Central memory CD4-positive, alpha-beta T cell (primary cell): Measurements from ENCODE around the gene P2RY8.
"Not testable (repeated sequence)": the region's sequence is repeated elsewhere in the genome, so short reads cannot be mapped to it uniquely, and the experiment has no call there.

Source experiments
- DNase-seq: peaks from one replicate; pipeline ENCODE4 v3.0.0; 2022

The P2RY8 gene

DNA sequence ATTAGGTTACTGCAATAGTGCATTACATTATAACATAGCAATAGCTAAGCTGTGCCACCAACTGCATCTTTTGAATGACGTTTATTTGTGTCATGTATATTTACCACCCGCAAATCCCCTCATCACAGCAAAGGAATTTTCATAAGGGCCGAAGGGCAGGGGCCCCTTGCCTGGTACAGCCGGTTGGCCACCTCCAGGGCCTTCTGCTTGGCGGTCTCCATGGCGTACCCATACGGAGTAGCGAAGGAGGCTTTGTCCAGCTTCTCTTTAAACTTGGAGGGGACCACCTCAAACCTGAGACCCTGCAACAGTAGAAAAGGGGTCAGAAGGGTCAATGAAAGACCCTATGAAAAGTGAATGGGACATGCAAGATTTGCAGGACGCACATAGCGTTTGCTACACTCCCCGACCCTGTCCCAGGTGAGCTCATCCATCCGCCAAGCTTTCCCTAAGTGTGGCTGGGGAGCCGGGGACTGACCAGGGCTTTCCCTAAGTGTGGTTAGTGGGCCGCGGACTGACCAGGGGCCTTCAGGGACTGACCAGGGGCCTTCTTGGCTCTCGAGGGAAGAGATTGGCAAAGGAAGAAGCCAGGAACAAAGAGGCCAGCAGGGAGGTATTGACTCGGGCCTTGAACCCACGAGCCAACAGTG lies 94.8 kb downstream of the P2RY8 start:
- no peak for DNase-seq

DNA sequence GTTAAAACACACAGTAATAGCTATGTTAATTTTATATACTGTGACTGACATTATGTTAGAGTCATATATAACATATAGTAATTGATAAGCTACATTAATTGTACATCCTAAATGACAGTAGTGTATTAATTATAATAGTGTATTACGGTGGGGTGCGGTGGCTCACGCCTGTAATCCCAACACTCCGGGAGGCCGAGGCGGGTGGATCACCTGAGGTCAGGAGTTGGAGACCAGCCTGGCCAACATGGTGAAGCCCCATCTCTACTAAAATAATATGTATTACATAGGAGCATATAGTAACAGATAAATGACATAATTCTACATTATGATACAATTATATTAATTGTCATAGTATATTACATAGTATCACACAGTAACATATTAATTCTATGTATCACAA lies 96.5 kb downstream of the P2RY8 start:
- DNase-seq, result no peak

- DNase-seq, result no peak
Observed at GRCh38 chrX:1435241-1435895, 101.6 kb downstream of the P2RY8 start.

DNA sequence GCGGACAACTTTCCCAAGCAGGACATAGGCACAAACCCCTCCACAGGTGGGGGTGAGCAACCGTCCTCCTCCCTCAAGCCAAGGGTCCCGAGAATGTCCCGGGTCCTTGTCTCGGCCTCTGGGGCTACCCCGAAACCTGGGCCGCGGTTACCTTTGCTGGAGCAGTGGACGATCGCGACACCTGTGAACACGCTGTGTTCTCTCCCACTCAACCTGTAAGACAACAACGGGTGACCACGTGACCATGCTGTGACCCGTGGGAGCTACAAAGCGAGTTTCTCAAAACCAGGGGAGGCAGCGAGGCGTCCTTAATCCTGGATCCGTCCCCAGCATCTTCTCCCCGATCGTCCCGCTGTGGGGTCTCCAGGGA lies 102.1 kb downstream of the P2RY8 start:
- DNase-seq, result no peak

DNA sequence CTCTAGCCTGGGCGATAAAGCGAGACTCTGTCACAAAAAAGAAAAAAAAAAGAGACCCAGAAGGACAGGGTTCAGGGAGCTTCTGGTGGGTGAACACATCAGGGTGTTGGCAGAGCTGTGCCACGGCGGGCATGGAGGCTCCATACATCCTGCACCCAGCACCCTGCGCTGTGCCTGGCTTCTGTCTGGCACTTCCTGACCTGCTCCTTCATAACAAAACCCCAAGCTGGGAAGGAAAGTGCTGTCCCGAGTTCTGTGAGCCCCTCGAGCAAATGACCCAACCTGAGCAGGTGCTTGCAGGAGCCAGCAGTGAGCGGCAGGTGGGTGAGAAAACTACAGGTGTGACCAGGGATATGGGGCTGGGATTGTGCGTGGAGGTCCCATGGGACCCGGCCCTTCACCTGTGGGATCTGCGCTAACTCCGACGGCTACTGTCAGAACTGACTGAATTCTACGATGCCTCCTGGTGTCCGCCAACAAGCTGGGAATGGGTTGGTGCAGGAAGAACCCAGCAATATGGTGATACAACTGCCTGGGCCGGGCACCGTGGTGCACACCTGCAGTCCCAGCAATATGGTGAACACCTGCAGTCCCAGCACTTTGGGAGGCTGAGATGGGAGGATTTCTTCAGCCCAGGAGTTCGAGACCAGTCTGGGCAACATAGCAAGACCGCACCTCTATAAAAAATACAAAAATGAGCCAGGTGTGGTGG lies 103.2 kb downstream of the P2RY8 start:
- DNase-seq, result no peak

DNA sequence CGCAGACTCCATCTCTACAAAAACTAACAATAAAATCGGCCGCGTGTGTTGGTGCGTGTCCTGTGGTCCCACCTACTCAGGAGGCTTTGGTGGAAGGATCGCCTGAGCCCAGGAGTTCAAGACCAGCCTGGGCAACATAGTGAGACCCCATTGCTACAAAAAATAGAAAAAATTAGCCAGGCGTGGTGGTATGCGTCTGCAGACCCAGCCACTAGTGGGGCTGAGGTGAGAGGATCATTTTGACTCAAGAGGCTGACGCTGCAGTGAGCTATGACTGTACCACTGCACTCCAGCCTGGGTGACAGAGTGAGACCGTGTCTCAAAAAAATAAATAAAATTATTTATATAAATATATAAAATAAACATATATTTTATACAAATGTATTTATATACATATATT lies 106.5 kb downstream of the P2RY8 start:
- no peak for DNase-seq

DNA sequence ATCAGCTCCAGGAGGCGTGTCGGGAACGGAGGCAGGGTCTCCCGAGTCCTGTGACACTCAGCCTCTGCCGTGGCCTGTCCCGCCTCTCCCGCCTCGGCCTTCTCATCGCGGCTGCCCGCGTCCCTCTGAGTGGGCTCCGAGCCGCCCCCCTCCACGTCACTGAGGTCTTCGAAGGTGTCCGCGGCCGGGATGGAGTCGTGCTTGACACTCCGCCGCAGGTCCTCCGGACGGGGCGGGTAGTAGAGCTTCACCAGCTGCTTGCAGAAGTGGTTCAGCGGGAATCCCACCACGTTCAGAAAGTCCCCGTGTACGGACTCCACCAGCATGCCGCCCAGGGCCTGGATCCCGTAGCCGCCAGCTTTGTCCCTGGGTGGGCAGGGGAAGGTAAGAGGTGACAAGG lies 109.2 kb downstream of the P2RY8 start:
- DNase-seq, result no peak

GRCh38 chrX:1426321-1426720 lies 110.7 kb downstream of the P2RY8 start:
- DNase-seq, result not testable (repeated sequence)

DNA sequence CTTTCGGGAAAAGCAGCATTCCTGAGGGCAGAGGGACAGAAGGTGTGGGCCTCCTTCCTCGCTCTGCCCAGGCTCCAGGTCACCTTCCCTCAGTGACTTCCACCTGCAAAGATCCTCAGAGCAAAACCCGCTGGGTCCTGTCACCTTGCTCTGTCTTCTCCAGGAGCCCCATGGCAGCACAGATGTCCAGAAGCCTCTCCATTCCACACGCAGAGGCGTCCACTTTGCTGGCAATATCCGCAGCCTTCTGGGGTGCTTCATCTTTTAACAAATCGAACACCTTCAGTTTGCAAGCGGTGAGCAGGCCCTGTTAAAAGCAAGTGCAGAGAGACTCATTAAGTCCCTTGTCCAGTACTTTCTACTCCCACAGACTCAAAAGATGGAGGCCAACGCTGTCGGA lies 111.6 kb downstream of the P2RY8 start:
- DNase-seq, result no peak

GRCh38 chrX:1424147-1424851 lies 112.7 kb downstream of the P2RY8 start:
- no peak for DNase-seq

DNA sequence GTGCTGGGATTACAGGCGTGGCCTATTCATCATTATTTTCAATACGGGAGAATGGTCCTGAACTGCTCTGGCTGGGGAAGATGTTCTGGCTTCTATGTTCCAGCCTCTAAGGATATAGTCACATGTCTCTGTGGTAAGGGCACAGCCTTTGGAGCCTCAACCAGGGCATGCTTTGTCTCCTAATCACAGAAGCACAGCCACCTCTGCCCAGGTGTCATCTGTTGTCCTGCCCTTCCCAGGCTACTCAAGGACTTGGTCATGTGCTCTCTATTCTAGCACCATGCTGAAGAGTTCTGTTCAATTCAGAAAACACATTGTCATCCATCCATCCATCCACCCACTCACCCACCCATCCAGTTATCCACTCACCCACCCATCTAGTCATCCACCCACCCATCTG lies 113.8 kb downstream of the P2RY8 start:
- no peak for DNase-seq

GRCh38 chrX:1422135-1422465 lies 114.9 kb downstream of the P2RY8 start:
- no peak for DNase-seq

DNA sequence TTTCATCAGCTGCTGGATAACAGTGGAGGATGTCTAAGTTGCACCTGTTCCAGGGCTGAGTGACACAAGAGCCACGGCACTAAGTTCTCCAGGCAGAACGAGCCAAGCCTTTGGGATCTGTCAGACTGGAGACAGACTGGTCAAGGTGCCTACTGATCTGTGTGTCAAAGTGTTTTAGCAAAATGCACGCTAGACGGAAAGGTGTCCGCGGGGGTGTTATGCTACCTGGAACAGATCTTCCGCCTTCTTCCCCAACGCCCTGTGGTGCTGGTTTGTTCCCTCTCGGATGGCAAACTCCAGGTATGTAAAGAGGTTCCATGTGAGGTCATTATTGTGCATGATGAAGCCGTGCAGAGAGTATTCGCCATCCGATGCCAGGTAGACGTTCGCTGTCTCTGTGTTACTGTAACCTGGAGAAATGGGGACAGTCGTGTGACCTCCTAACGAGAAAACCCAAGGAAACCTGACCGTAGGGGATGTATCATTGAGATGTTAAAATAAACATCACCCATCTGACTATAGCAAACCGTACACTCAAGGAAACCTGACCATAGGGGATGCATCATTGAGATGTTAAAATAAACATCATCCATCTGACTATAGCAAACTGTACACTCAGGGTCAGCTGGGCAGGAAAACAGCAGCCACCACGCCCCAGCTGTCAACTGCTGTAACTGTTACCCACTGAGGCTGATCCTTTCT lies 115.4 kb downstream of the P2RY8 start:
- DNase-seq, result no peak

GRCh38 chrX:1420371-1420770 lies 116.6 kb downstream of the P2RY8 start:
- DNase-seq, result no peak

GRCh38 chrX:1419545-1420355 lies 117.2 kb downstream of the P2RY8 start:
- DNase-seq, result no peak

- DNase-seq, result no peak
Observed at GRCh38 chrX:1418901-1419544, 118.0 kb downstream of the P2RY8 start.

- no peak for DNase-seq
Observed at GRCh38 chrX:1417921-1418771, 118.8 kb downstream of the P2RY8 start.

- no peak for DNase-seq
Observed at GRCh38 chrX:1416965-1417760, 119.8 kb downstream of the P2RY8 start.

- no peak for DNase-seq
Observed at GRCh38 chrX:1416327-1416784, 120.6 kb downstream of the P2RY8 start.
